ENCODE results near the gene MYO3B.

MYO3B gene

DNA sequence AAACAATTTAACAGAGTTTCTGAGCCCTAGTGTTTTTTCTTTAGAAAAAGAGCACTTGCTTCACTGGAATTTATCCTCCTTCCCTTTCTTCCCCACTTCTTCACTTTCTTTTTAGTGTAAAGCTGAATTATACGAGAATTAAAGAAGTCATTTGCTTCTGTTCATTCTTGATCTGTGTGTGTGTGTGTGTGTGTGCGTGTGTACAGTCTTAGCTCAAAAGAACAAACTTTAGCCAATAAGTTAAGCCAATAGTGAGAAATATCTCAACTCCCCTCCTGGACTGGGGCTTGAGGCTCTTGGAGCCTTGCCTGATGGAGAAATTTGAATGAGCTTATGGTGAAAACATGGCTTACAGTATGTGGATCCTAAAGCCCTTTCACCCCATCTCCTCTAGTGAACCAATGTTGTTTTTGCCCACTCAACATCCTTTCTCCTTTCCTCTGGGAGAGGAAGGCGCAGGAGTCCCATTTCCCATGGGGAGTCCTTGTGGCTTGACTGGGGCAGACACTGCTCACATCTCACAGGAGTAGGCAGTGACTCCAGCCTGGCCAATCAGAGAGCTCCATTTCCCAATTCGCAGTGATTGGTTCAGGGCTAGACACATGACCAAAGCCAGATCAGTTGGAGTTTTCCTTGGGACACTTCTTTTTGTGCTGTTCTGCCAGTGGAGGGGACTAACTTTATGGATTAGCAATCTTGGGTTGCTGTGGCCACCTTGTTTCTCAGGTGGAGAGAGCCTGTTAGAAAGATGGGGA, 16.3 kb upstream of the MYO3B start:
- DNase-seq, result no peak

DNA sequence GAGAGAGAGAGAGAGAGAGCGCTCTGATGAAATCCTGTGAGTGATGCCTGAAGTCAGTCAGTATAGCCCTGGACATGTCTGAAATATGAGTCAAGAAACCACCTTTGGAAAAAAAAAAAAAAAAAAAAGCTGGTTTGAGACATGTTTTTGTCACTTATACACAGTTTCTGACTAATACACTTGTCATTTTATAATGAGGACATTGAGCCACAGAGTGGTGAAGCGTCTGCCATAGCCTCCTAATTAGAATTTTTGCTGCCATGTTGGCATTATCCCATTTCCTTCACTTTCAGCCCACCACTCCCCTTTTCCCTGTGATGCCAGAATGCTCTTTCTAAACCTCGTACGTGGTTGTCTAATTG, 15.7 kb upstream of the MYO3B start:
- DNase-seq, result no peak

DNA sequence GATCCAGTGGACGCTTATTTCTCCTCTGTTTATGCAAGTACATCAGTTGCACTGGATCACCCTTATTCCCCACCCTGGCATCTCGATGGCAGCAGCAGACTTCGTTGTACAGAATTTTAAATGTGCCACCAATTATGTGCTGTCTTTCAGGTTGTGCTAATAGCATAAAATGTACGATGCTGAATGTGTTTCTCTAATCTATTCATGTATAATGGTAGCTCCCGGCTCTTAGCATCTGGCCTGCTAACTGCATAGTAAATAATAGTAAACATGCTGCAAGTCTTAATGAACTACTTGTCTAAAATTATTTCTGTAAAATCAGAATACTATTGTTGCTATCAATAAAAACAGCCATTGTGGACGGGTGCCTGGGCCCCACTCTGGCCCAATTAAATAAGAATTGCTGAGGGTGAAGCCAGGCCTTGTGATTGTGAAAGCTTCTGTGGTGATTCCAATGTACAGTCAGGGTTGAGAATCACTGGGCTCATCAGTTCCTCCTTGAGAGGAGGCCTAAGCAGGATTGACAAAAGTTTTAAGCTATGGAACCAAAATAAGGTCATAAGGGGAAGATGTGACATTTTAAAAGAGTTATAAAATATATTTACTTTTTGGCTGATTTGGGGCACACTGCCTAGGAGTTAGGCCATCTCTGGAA, 14.4 kb upstream of the MYO3B start:
- DNase-seq, result no peak

DNA sequence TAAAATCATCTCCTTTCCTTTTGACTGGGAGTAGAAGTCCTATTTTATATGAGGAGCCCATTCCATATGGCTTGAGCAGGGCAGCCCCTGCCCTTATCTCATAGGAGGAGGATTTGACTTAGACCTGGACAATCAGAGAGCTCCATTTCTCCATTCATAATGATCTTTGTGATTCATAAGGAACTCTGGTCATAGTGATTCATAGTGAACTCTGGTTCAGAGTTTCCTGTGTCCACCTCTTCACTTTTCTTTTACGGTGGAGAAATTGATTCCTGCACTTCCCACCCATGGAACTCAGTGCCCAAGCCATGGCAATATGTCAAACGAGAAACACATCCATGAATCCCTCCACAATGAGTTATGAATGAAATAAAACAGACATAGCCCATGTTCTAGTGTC, 12.8 kb upstream of the MYO3B start:
- no peak for DNase-seq

- DNase-seq, result no peak
These were observed 11.2 kb upstream of the MYO3B start for GRCh38 chr2:170166735-170167134.

DNA sequence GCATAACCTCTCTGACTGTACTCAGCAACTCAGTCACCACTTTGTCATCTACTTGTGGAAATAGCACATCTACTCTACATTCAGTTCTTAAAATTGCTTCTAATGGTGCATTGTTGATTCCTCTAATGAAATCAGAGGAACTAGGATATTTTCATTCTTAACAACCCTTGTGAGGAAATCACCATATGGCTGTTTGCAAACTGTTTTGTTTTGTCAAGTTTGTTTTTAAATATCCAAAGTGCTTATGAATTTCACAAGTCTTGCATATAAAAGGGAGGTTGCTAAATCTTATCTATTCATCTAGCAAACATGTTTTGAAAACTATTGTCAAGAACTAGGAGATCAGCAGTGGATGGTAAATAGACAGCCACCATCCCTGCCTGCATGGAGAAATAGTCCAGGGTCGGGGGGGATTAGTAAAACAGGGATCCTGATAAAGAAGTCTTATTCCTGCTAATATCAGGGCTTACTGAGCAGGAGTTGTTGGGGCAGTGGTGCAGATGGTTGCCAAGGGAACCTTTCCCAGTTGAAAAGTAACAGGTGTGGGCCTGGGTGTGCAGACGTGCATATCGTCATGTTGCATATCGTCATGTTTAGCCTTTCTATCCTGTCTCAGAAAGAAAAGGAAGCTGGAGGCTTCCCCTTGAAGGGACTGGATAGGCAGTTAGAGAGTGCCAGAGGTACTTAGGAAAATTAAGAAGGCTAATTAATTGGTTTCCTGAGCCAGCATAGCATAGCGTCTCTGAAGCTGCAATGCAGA, 7.5 kb upstream of the MYO3B start:
- peak; percentile 62 for DNase-seq

GRCh38 chr2:170176212-170176611, 1.7 kb upstream of the MYO3B start:
- no peak for DNase-seq

GRCh38 chr2:170180031-170180566, 2.2 kb downstream of the MYO3B start:
- DNase-seq, result no peak

- no peak for DNase-seq
These were observed 3.7 kb downstream of the MYO3B start for GRCh38 chr2:170181602-170182001.

DNA sequence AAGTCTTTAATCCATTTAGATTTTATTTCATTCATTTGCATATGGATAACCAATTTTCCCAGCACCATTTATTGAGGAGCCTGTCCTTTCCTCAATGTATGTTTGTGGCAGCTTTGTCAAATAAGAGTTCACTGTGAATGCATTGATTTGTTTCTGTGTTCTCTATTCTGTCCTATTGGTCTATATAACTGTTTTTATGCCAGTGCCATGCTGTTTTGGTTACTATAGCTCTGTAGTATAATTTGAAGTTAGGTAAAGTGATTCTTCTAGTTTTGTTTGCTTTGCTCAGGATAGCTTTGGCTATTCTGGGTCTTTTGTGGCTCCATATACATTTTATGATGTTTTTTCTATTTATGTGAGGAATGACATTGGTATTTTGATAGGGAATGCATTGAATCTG, 7.4 kb downstream of the MYO3B start:
- no peak for DNase-seq

DNA sequence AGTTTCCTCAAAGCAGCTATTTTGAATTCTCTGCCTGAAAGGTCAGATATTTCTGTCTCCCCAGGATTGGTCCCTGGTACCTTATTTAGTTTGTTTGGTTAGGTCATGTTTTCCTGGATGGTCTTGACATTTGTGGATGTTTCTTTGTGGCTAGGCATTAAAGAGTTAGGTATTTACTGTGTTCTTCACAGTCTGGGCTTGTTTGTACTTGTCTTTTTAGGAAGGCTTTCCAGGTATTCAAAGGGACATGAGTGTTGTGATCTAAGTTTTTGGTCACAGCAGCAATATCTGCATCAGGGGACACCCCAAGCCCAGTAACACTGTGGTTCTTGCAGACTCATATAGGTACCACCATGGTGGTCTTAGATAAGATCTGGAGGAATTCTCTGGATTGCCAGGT, 11.8 kb downstream of the MYO3B start:
- DNase-seq, result no peak

GRCh38 chr2:170190172-170190571, 12.2 kb downstream of the MYO3B start:
- no peak for DNase-seq

DNA sequence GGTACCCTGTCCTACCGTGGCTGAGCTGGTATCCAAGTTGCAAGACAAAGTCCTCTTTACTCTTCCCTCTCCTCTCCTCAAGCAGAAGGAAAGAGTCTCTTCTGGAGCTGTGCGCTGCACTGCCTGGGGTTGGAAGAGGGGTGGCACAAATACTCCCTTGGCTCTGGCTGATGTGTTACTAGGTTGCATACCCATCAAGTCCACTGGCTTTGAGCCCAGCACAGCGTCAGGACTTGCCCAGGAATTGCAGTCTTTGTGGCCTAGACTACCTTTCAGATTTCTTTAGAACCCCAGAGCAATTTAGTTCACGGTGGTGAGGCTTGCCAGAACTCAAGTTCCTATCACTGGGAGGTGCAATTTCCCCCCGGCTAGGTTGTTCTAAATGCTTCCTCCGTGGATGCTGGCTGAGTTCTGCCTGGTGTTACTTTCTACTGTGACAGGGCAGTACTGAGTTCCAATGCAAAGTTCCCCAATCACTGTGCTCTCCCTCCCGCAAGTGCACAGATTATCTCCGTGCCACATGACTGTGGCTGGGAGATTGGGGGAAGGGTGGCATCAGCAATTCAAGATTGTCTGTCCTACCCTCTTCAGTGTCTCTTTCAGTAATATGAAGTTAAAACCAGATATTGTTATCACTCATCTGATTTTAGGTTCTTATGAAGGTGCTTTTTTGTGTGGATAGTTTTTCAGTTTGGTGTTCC, 13.4 kb downstream of the MYO3B start:
- no peak for DNase-seq

GRCh38 chr2:170196963-170197362, 19.0 kb downstream of the MYO3B start:
- DNase-seq, result no peak

GRCh38 chr2:170201275-170201674, 23.3 kb downstream of the MYO3B start:
- no peak for DNase-seq

GRCh38 chr2:170201734-170202393, 23.9 kb downstream of the MYO3B start:
- DNase-seq, result no peak

- no peak for DNase-seq
These were observed 24.5 kb downstream of the MYO3B start for GRCh38 chr2:170202437-170202836.

DNA sequence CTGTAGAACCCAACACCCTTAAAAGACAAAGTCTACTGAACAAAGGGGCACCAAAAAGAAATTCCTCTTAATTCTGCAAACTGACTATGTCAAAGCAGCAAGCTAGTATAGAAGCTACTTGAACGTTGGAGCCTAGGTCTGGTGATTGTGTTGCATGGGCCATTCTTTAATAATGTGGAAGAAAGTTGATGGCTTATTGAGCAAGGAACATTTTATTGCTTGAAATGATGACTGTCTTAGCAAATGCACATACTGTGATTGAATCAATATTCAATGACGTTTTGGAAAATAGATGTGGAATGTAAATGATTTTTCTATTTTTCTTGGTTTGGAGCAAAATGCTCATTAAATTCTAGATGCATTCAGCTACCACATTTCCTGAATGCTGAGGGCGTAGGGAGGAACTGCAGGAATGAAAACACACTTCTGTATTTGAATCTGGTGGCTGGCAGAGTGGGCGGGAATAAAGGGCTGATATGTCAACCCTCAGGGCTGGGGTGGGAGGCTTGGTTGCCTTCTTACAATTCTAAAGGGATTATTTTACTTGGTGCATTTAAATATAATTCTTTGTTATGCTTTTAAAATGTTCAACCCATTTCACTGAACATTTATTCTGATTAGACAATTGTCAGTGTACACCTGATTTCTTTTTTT, 26.5 kb downstream of the MYO3B start:
- no peak for DNase-seq

GRCh38 chr2:170206246-170206645, 28.3 kb downstream of the MYO3B start:
- no peak for DNase-seq

DNA sequence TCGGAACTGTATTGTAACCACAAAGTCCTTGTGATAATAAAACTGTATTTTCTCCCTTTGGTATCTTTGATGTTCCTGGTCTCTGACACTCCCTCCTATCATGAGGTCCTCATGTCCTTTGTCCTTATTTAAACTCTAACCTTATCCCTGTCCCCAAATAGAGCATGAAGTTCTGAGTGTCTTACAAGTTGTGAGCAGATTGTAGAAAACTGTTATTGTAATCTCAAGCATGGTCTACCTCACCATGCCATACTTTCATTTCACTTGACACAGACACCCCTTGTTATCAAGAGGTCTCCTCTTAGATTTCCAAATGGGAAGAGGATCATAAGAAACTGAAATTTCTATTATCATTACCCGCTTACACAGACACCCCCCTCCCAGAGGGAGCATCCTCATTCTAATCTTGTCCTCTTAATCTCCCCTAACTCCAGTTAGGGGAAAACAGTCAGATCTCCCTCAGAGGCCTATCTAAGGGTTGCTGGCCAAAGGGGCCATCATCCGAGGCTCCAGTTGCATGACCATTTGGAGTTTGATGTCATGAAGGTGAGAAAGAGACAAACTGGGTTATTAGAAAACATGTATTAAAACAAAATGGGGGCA, 29.0 kb downstream of the MYO3B start:
- no peak for DNase-seq

DNA sequence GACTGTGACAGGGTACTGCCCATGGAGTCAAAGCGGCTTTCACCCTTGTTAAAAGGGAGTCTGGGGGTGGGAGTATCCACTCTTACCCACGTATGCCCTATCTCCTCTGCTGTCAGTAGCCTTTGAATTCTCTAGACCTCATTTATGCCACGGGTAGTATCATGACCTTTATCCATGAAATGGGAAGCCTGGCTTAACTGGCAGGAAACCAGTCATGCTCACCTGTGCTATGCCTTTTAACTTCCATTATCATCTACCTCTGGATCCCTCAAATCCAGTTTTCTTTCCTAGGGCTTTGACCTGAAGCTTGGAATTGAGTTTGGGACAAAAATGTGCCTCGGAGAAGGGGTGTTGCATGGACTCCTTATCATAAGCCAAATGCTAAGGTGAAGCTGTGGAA, 30.0 kb downstream of the MYO3B start:
- no peak for DNase-seq

DNA sequence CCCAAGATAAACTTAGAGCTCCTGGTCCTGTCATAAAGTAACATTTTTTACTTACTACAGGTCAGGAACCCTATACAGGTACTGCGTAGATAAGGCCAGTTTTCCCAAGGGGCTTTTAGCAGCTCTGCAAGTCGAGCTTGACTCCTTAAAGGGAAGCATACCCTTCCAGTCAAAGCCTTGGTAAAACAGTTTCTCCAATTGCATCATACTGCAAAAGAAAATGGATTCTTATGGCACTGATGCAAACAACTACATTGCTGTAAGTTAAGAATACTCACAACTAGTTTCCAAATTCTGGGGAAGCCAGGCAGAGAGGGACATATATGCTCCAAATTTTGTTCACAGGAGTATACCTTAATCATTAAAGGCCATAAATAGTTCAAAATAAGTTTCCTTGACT, 31.0 kb downstream of the MYO3B start:
- no peak for DNase-seq

All from retina (tissue), 1 donor.